Upper lobe of right lung (tissue), 1 donor: Measurements from ENCODE around the gene PACRG. TPM values are rescaled to one million over a fixed set of nuclear protein-coding genes. Genes with fewer than 3 reads are reported as not detected.
A peak's percentile ranks its signal among the peaks of the same experiment; 100 is the strongest.

Experiments
- ATAC-seq: fragments of 200-7000 bp; cut with Tn5 transposase; one replicate; pipeline ENCODE4 v1.9.1; 2020; ENCODE audit warnings: mild to moderate bottlenecking, moderate library complexity
- DNase-seq: peaks from one replicate; pipeline ENCODE4 v3.0.0-alpha.2; 2020
- H3K27ac ChIP-seq: fragments of 200-600 bp; one replicate; pipeline ENCODE4 v1.8.0; 2022
- H3K27me3 ChIP-seq: fragments of 200-600 bp; one replicate; pipeline ENCODE4 v1.8.0; 2022; ENCODE audit warnings: mild to moderate bottlenecking
- H3K36me3 ChIP-seq: fragments of 200-600 bp; one replicate; pipeline ENCODE4 v1.8.0; 2022
- H3K4me1 ChIP-seq: fragments of 200-600 bp; one replicate; pipeline ENCODE4 v1.8.0; 2022
- H3K4me3 ChIP-seq: fragments of 200-600 bp; one replicate; pipeline ENCODE4 v1.8.0; 2022; ENCODE audit warnings: mild to moderate bottlenecking
- H3K9me3 ChIP-seq: fragments of 200-600 bp; one replicate; pipeline ENCODE4 v1.8.0; 2022
- intact Hi-C: fragments of 100-400 bp; cut with DNase I; formaldehyde crosslinking; loops from one replicate; pipeline ENCODE4 v1.11.0; 2022
- total RNA-seq: library from RNA; stranded (reverse); fragmentation: NEBNext Ultra II Directional; extraction: Animal tissue kit (Norgen Biotek cat#: 25700); gene quantifications from one replicate; pipeline ENCODE4 v1.2.1, GENCODE V29; 2021
- TF ChIP-seq, protein P1 (sequence below): fragments of 200-600 bp; IDR thresholded peaks from one replicate; pipeline ENCODE4 v1.8.0; 2022; ENCODE audit warnings: antibody characterized with exemption
- donor health status: DM: no; HTN: yes; CAD: no; lungs with severe emphysema.

Gene PACRG
- total RNA-seq, 1 donor from 2014 or later: 1.5 TPM

DNA sequence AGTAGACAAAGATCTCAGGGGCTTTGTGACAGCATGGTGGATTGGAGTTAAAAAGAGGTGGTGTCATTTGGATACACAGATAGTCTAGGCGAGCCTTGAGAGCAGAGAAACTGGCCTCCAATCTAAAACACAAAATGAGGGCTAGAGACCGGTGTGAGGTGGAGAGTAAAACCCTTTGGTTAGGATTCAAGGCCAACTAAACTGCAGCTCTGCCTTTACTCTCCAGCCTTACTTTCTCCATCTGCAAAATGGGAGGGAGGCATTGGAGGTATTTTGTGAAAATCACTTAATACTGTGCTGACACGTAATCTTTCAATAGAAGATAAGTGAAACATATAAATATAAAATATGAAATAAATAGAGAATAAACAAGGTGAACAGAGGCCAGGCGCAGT is 597.6 kb downstream of the PACRG start:
- no peak overlapping the region for H3K4me3 ChIP-seq
- no peaks in the 10 kb centered on the region for H3K36me3 ChIP-seq
- H3K27ac ChIP-seq: no peak overlapping the region
- ATAC-seq: no peak
- H3K27me3 ChIP-seq: no peaks in the 10 kb centered on the region
- TF ChIP-seq, protein P1, sequence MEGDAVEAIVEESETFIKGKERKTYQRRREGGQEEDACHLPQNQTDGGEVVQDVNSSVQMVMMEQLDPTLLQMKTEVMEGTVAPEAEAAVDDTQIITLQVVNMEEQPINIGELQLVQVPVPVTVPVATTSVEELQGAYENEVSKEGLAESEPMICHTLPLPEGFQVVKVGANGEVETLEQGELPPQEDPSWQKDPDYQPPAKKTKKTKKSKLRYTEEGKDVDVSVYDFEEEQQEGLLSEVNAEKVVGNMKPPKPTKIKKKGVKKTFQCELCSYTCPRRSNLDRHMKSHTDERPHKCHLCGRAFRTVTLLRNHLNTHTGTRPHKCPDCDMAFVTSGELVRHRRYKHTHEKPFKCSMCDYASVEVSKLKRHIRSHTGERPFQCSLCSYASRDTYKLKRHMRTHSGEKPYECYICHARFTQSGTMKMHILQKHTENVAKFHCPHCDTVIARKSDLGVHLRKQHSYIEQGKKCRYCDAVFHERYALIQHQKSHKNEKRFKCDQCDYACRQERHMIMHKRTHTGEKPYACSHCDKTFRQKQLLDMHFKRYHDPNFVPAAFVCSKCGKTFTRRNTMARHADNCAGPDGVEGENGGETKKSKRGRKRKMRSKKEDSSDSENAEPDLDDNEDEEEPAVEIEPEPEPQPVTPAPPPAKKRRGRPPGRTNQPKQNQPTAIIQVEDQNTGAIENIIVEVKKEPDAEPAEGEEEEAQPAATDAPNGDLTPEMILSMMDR: no peak
- no peaks in the 10 kb centered on the region for H3K4me1 ChIP-seq
- intact Hi-C loops: no loop called here
- H3K9me3 ChIP-seq: no peaks in the 10 kb centered on the region
- DNase-seq: no peak

DNA sequence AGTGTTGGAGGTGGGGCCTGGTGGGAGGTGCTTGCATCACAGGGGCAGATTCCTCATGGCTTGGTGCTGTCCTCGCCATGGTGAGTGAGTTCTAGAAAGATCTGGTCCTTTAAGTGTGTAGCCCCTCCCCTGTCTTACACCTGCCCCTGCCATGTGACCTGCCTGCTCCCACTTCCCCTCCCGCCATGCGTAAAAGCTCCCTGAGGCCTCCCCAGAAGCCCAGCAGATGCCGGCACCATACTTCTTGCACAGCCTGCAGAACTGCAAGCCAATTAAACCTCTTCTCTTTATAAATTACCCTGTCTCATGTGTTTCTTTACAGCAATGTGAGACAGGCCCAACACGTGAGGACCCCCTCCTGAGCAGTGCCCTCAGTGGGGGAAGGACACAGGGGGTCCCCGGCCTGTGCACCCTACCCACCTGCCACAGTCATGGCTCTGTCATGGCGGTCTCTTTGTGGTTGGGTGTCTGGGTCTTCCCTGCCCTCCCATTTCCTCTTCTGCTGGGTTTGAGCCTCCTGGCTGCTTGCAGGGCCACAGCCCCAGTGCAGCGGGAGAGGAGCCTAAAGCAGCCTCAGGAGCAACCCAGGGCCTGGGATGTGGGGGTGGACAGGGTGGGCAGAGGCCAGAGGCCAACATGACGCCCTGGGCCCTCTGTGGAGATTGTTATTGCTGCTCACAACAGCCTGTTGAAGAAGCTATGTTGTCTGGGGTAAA is 599.5 kb downstream of the PACRG start:
- no peak overlapping the region for H3K4me3 ChIP-seq
- no peaks in the 10 kb centered on the region for H3K27me3 ChIP-seq
- H3K36me3 ChIP-seq: no peaks in the 10 kb centered on the region
- no peak overlapping the region for H3K27ac ChIP-seq
- H3K4me1 ChIP-seq: no peaks in the 10 kb centered on the region
- TF ChIP-seq, protein P1: no peak
- no peak for ATAC-seq
- H3K9me3 ChIP-seq: no peaks in the 10 kb centered on the region
- intact Hi-C loops: no loop called here
- DNase-seq: peak; percentile 46

DNA sequence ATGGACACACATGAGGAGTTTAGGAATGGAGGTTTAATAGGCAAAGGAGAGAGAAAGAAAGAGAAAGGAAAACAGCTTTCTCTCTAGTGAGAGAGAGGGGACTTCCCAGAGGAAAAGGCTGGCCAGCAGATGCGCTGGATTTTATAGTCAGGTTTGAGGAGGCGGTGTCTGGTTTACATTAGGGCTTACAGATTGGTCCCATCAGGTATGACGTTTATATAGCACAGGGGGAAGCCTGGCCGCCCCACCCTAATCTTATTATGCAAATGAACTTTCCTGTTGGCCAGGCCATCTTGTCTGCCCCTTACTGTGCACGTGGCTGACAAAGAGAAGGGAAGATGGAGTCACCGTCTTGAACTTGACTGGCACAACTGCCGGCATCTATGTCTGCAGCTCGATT is 600.1 kb downstream of the PACRG start:
- no peak for ATAC-seq
- DNase-seq: no peak
- Histone ChIP-seq H3K4me1 (no peaks in the 10 kb centered on the region), H3K27ac (no peak overlapping the region), H3K9me3 (no peaks in the 10 kb centered on the region), H3K4me3 (no peak overlapping the region), H3K27me3 (no peaks in the 10 kb centered on the region), H3K36me3 (no peaks in the 10 kb centered on the region)
- TF ChIP-seq, protein P1: no peak
- intact Hi-C loops: no loop called here

DNA sequence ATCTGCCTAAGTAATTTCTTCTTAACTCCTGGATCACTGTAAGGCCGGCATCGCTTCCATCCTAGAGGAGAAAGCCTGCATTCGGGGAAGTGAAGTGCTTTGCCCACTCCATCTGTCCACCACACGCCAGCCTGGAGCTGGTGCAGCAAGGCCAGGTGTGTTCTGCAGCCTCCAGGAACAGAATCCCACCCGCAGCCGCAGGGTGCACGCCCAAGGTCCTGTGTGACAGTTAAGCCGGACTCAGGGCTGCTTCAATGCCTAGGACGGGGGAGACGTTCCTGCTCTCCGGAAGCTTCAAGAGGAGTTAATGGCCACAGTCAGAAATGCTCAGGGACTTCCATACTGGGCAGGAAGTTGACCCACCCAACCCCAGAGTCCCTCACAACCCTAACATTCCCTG is 600.6 kb downstream of the PACRG start:
- Histone ChIP-seq H3K4me3 (no peak overlapping the region), H3K9me3 (no peaks in the 10 kb centered on the region), H3K27me3 (no peaks in the 10 kb centered on the region), H3K4me1 (no peaks in the 10 kb centered on the region), H3K36me3 (no peaks in the 10 kb centered on the region), H3K27ac (no peak overlapping the region)
- intact Hi-C loops: no loop called here
- no peak for DNase-seq
- ATAC-seq: no peak
- TF ChIP-seq, protein P1: no peak

DNA sequence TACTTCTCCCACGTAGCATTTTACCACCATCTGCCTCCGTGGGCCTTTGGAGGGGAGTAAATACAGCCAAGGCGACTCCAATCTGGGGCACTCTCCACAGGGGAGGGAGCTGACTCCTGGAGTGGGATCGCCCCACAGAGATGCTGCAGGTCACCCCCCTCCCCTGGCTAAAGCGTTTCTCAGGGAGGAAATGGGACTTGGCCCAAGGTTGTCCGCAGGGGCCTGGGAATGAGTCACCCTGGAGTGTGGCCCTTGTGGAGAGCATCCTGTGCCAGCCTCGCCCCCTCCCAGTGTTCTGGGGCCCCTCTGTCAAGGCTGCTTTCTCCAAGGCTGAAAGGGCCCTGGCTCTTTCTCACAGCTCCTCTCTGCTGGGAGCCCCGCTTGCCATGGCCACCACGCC is 602.2 kb downstream of the PACRG start:
- intact Hi-C loops: no loop called here
- ATAC-seq (no peak), DNase-seq (no peak)
- Histone ChIP-seq H3K4me1 (peaks cover 6% of the 10 kb centered on the region), H3K27me3 (no peaks in the 10 kb centered on the region), H3K4me3 (no peak overlapping the region), H3K27ac (no peak overlapping the region), H3K36me3 (no peaks in the 10 kb centered on the region), H3K9me3 (no peaks in the 10 kb centered on the region)
- TF ChIP-seq, protein P1: no peak

DNA sequence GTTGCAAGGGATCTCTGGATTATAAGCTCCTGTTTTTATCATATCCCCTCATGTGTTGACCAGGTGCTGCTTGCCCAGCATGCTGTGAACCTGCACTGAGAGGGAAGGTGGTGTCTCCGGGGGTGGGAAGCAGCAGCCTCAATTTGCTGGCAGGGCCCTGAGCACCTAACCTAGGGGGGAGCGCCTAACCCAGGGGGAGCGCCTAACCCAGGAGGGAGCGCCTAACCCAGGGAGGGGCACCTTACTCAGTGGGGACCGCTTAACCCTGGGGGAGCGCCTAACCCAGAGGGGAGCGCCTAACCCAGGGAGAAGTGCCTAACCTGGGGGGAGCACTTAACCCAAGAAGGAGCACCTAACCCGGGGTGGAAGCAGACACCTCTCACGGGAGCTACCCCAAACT is 603.5 kb downstream of the PACRG start:
- no peaks in the 10 kb centered on the region for H3K9me3 ChIP-seq
- intact Hi-C loops: no loop called here
- DNase-seq: no peak

More for the DNA sequence above, 603.5 kb downstream of the PACRG start:
- no peak for ATAC-seq
- Histone ChIP-seq H3K36me3 (no peaks in the 10 kb centered on the region), H3K4me1 (peaks cover 14% of the 10 kb centered on the region), H3K4me3 (no peak overlapping the region), H3K27me3 (no peaks in the 10 kb centered on the region), H3K27ac (no peak overlapping the region)
- TF ChIP-seq, protein P1: no peak
